Large intestine (tissue), 1 donor: ENCODE results near the gene ZNF317. TPM values are rescaled to one million over a fixed set of nuclear protein-coding genes. Genes with fewer than 3 reads are reported as not detected.

Experiments
- polyA plus RNA-seq: library from polyadenylated mRNA; unstranded; fragments of 120-200 nt; gene quantifications from one replicate; pipeline ENCODE4 v1.2.1, GENCODE V29; 2013

ZNF317 gene
- polyA plus RNA-seq, 1 donor: 34.3 TPM

Other genes starting within 250 kb of the ZNF317 start
- gene MUC16, start 130.0 kb upstream of the ZNF317 start, polyA plus RNA-seq: 0.78 TPM
- not detected for gene OR1M1, start 53.3 kb upstream of the ZNF317 start, polyA plus RNA-seq
- not detected for gene OR7G2, start 32.9 kb upstream of the ZNF317 start, polyA plus RNA-seq
- gene OR7G1, start 24.6 kb upstream of the ZNF317 start, polyA plus RNA-seq: not detected
- gene OR7G3, start 13.4 kb upstream of the ZNF317 start, polyA plus RNA-seq: not detected
- gene OR7D2, start 38.6 kb downstream of the ZNF317 start, polyA plus RNA-seq: 0.03 TPM
- gene OR7D4, start 79.2 kb downstream of the ZNF317 start, polyA plus RNA-seq: not detected
- not detected for gene OR7E24, start 110.5 kb downstream of the ZNF317 start, polyA plus RNA-seq
- 3.5 TPM for gene ZNF699, start 169.4 kb downstream of the ZNF317 start, polyA plus RNA-seq
- 9.7 TPM for gene ZNF559, start 183.8 kb downstream of the ZNF317 start, polyA plus RNA-seq
- gene ZNF177, start 222.6 kb downstream of the ZNF317 start, polyA plus RNA-seq: 2.9 TPM